ENCODE data around the gene CYP27B1.

- no peak for TF ChIP-seq CTCF (conservative IDR thresholded peaks at IDR 0.05; ENCODE audit: low read length)
- TF ChIP-seq EZH2phosphoT487 (IDR thresholded peaks at IDR 0.05; ENCODE audit: borderline replicate concordance, low read depth, low read length) = no peak
These were observed 50.6 kb downstream of the CYP27B1 start for GRCh38 chr12:57716305-57716704.
